GM20000 (cell line): ENCODE results near the gene HAUS6.
"Not testable (repeated sequence)": the region's sequence is repeated elsewhere in the genome, so short reads cannot be mapped to it uniquely, and the experiment has no call there.

Source experiments
- DNase-seq: peaks from one replicate; pipeline ENCODE4 v3.0.0; 2012; ENCODE audit warnings: low spot score
- CTCF ChIP-seq: IDR thresholded peaks from 2 replicates; pipeline ENCODE4 v1.5.1; 2012; ENCODE audit warnings: mild to moderate bottlenecking, control low read depth; ENCODE audit errors: extremely low read depth, missing control alignments

HAUS6 gene

GRCh38 chr9:19102631-19103345, at the start of gene HAUS6:
Gene HAUS6, minus strand, starts transcription at chr9:19102904. Its CDS starts 253 bp downstream, at chr9:19102651.
- peak; percentile 89 for DNase-seq
- no peak for TF ChIP-seq CTCF

GRCh38 chr9:19152160-19152498, 49.4 kb upstream of the HAUS6 start:
- not testable (repeated sequence) for DNase-seq

GRCh38 chr9:19151425-19152159, 48.9 kb upstream of the HAUS6 start:
- DNase-seq, result no peak
- TF ChIP-seq CTCF, result no peak

GRCh38 chr9:19149230-19149629, 46.5 kb upstream of the HAUS6 start:
- DNase-seq, result no peak
- TF ChIP-seq CTCF, result no peak

GRCh38 chr9:19148187-19148586, 45.5 kb upstream of the HAUS6 start:
- TF ChIP-seq CTCF, result no peak
- no peak for DNase-seq

GRCh38 chr9:19146441-19147024, 43.8 kb upstream of the HAUS6 start:
- DNase-seq, result no peak
- no peak for TF ChIP-seq CTCF

GRCh38 chr9:19145881-19146280, 43.2 kb upstream of the HAUS6 start:
- no peak for TF ChIP-seq CTCF
- no peak for DNase-seq
